Fibroblast of mammary gland (primary cell): ENCODE results near the gene PRRC2C.
"Not testable (repeated sequence)": the region's sequence is repeated elsewhere in the genome, so short reads cannot be mapped to it uniquely, and the experiment has no call there.

ENCODE experiments used
- DNase-seq: peaks from one replicate; pipeline ENCODE4 v3.0.0-alpha.2; 2010; ENCODE audit warnings: low read depth
- H3K4me3 ChIP-seq: 2 replicates; pipeline ENCODE4 v1.5.1; 2011; ENCODE audit warnings: low read depth, mild to moderate bottlenecking, low read length, moderate library complexity; ENCODE audit not compliant: control insufficient read depth
- CTCF ChIP-seq: conservative IDR thresholded peaks from 2 replicates; pipeline ENCODE4 v1.5.1; 2011; ENCODE audit warnings: low read depth, low read length, inconsistent platforms; ENCODE audit not compliant: control insufficient read depth, insufficient read depth

The PRRC2C gene

GRCh38 chr1:171610385-171610784 lies 125.1 kb downstream of the PRRC2C start:
- DNase-seq: peak; percentile 73
- no peak for TF ChIP-seq CTCF
- H3K4me3 ChIP-seq: no peak overlapping the region

GRCh38 chr1:171611306-171611705 lies 126.0 kb downstream of the PRRC2C start:
- H3K4me3 ChIP-seq: no peak overlapping the region
- no peak for TF ChIP-seq CTCF
- peak; percentile 73 for DNase-seq

GRCh38 chr1:171613282-171613681 lies 128.0 kb downstream of the PRRC2C start:
- no peak for DNase-seq
- TF ChIP-seq CTCF: no peak
- no peak overlapping the region for H3K4me3 ChIP-seq

- not testable (repeated sequence) for H3K4me3 ChIP-seq, DNase-seq
Observed at GRCh38 chr1:171615122-171615906, 130.0 kb downstream of the PRRC2C start.

- H3K4me3 ChIP-seq: no peak overlapping the region
- TF ChIP-seq CTCF: no peak
- DNase-seq: no peak
Observed at GRCh38 chr1:171616586-171616985, 131.3 kb downstream of the PRRC2C start.

GRCh38 chr1:171622152-171622462 lies 136.8 kb downstream of the PRRC2C start, which contains the start of gene MYOCOS:
Gene MYOCOS, plus strand, starts transcription at chr1:171622243. Its CDS starts 1,641 bp downstream, at chr1:171623884.
- TF ChIP-seq CTCF: no peak
- H3K4me3 ChIP-seq: no peak within 1 kb of the TSS
- no peak for DNase-seq

- no peak for TF ChIP-seq CTCF
- no peak overlapping the region for H3K4me3 ChIP-seq
- DNase-seq: no peak
Observed at GRCh38 chr1:171623651-171624331, 138.5 kb downstream of the PRRC2C start.
